Upper lobe of left lung (tissue), 6 donors: ENCODE data around the gene MAGI2. TPM values are rescaled to one million over a fixed set of nuclear protein-coding genes. Genes with fewer than 3 reads are reported as not detected.

Experiments
- ATAC-seq, 2 donors: fragments of 200-7000 bp; cut with Tn5 transposase; one replicate each; pipeline ENCODE4 v1.9.1; 2022; ENCODE audit warnings: mild to moderate bottlenecking in 2 of 2, moderate library complexity in 2 of 2; ENCODE audit not compliant: low FRiP score in 2 of 2
- DNase-seq, 2 donors: peaks; one replicate each; pipeline ENCODE4 v3.0.0-alpha.2; 2019 to 2020
- H3K27ac ChIP-seq, 4 donors: fragments of 200-600 bp; sonication (generic); one replicate each; pipeline ENCODE4 v1.5.1; 2016 to 2019
- H3K27me3 ChIP-seq, 4 donors: fragments of 200-600 bp; sonication (generic); one replicate each; pipeline ENCODE4 v1.5.1; 2017 to 2019
- H3K36me3 ChIP-seq, 4 donors: fragments of 200-600 bp; sonication (generic); one replicate each; pipeline ENCODE4 v1.5.1; 2016 to 2019
- H3K4me1 ChIP-seq, 4 donors: fragments of 200-600 bp; sonication (generic); one replicate each; pipeline ENCODE4 v1.5.1; 2018 to 2019
- H3K4me3 ChIP-seq, 4 donors: fragments of 200-600 bp; sonication (generic); one replicate each; pipeline ENCODE4 v1.5.1; 2017 to 2019; ENCODE audit warnings: mild to moderate bottlenecking in 2 of 4, moderate library complexity in 1 of 4
- H3K9me3 ChIP-seq, 4 donors: fragments of 200-600 bp; sonication (generic); one replicate each; pipeline ENCODE4 v1.5.1; 2018 to 2019
- CTCF ChIP-seq, 6 experiments: fragments of 450-650 bp in 4 of 6; fragments of 200-600 bp in 2 of 6; sonication (generic) in 2 of 6; IDR thresholded peaks; one replicate each; pipeline ENCODE4 v1.5.1; 2016 to 2019; ENCODE audit warnings: antibody characterized with exemption in 6 of 6
- EP300 ChIP-seq, 4 donors: sonication (generic); formaldehyde crosslinking; IDR thresholded peaks; one replicate each; pipeline ENCODE4 v1.5.1; 2017; ENCODE audit warnings: antibody characterized with exemption in 4 of 4, control low read depth in 2 of 4
- POLR2A ChIP-seq, 4 donors: fragments of 450-650 bp; IDR thresholded peaks; one replicate each; pipeline ENCODE4 v1.5.1; 2016 to 2017; ENCODE audit warnings: antibody characterized with exemption in 4 of 4, mild to moderate bottlenecking in 2 of 4
- POLR2AphosphoS5 ChIP-seq, 2 donors: sonication (generic); formaldehyde crosslinking; IDR thresholded peaks; one replicate each; pipeline ENCODE4 v1.5.1; 2017; ENCODE audit warnings: antibody characterized with exemption in 2 of 2
- WGBS, 2 donors: methylation state at CpG; one replicate each; pipeline ENCODE4 v1.1.5; 2017 to 2018; 5-methylcytosine and 5-hydroxymethylcytosine counted together
- total RNA-seq, 6 donors: library from RNA; depleted of rRNA in 4 of 6; stranded (reverse); fragments of >200 nt in 4 of 6; gene quantifications; one replicate each; pipeline versions ENCODE4 v1.1.0 to v1.2.1, GENCODE V29; 2016 to 2021
- donor health status: DM: no; HTN: no; CAD: no; lungs with moderate emphysema.
- donor health status: DM: no; HTN: yes; CAD: no; lungs with severe emphysema.

MAGI2 gene
- total RNA-seq, 6 donors from 2014 or later, result 7.9 to 84.9 (median 11.8) TPM

GRCh38 chr7:78638364-78638763 lies 815.1 kb downstream of the MAGI2 start:
- no peak overlapping the region for H3K4me3 ChIP-seq
- no peaks in the 10 kb centered on the region for H3K9me3 ChIP-seq
- no peaks in the 10 kb centered on the region for H3K4me1 ChIP-seq
- ATAC-seq, result no peak
- no peak for DNase-seq
- H3K27ac ChIP-seq, result no peak overlapping the region
- H3K27me3 ChIP-seq, result no peaks in the 10 kb centered on the region
- TF ChIP-seq POLR2AphosphoS5 (IDR thresholded peaks at IDR 0.05), result no peak
- no peak for TF ChIP-seq POLR2A (IDR thresholded peaks at IDR 0.05)
- no peak for TF ChIP-seq CTCF (IDR thresholded peaks at IDR 0.05)
- TF ChIP-seq EP300 (IDR thresholded peaks at IDR 0.05), result no peak
- H3K36me3 ChIP-seq, result no peaks in the 10 kb centered on the region

- H3K27ac ChIP-seq, result no peak overlapping the region
- no peaks in the 10 kb centered on the region for H3K9me3 ChIP-seq
- WGBS, 2 donors, result 92 to 94% methylated on average over 6 of the region's 6 CpGs
- H3K4me1 ChIP-seq, result no peaks in the 10 kb centered on the region
- DNase-seq (no peak), ATAC-seq (no peak)
- no peak for TF ChIP-seq EP300 (IDR thresholded peaks at IDR 0.05)
- no peak for TF ChIP-seq CTCF (IDR thresholded peaks at IDR 0.05)
- TF ChIP-seq POLR2A (IDR thresholded peaks at IDR 0.05), result no peak
- TF ChIP-seq POLR2AphosphoS5 (IDR thresholded peaks at IDR 0.05), result no peak
- no peaks in the 10 kb centered on the region for H3K36me3 ChIP-seq
- H3K4me3 ChIP-seq, result no peak overlapping the region
- H3K27me3 ChIP-seq, result no peaks in the 10 kb centered on the region
These were observed 816.7 kb downstream of the MAGI2 start for GRCh38 chr7:78636727-78637126.

GRCh38 chr7:78635026-78635793 lies 818.3 kb downstream of the MAGI2 start:
- DNase-seq (no peak), ATAC-seq (no peak)
- H3K36me3 ChIP-seq, result no peaks in the 10 kb centered on the region
- 89 to 90% methylated on average over 4 of the region's 4 CpGs for WGBS, 2 donors
- no peak overlapping the region for H3K27ac ChIP-seq
- TF ChIP-seq POLR2AphosphoS5 (IDR thresholded peaks at IDR 0.05) (no peak), CTCF (IDR thresholded peaks at IDR 0.05) (no peak), POLR2A (IDR thresholded peaks at IDR 0.05) (no peak), EP300 (IDR thresholded peaks at IDR 0.05) (no peak)
- H3K27me3 ChIP-seq, result no peaks in the 10 kb centered on the region
- H3K9me3 ChIP-seq, result no peaks in the 10 kb centered on the region
- no peaks in the 10 kb centered on the region for H3K4me1 ChIP-seq
- no peak overlapping the region for H3K4me3 ChIP-seq

GRCh38 chr7:78634093-78634492 lies 819.4 kb downstream of the MAGI2 start:
- no peaks in the 10 kb centered on the region for H3K4me1 ChIP-seq
- H3K9me3 ChIP-seq, result no peaks in the 10 kb centered on the region
- DNase-seq (no peak), ATAC-seq (no peak)
- TF ChIP-seq CTCF (IDR thresholded peaks at IDR 0.05) (no peak), POLR2AphosphoS5 (IDR thresholded peaks at IDR 0.05) (no peak), POLR2A (IDR thresholded peaks at IDR 0.05) (no peak), EP300 (IDR thresholded peaks at IDR 0.05) (no peak)
- H3K27ac ChIP-seq, result no peak overlapping the region
- no peaks in the 10 kb centered on the region for H3K36me3 ChIP-seq
- no peak overlapping the region for H3K4me3 ChIP-seq
- H3K27me3 ChIP-seq, result no peaks in the 10 kb centered on the region
- 94 to 95% methylated on average over 1 of the region's 1 CpG for whole genome bisulfite sequencing, 2 donors

GRCh38 chr7:78620920-78621319 lies 832.5 kb downstream of the MAGI2 start:
- no peaks in the 10 kb centered on the region for H3K36me3 ChIP-seq
- H3K9me3 ChIP-seq, result no peaks in the 10 kb centered on the region
- no peak for DNase-seq
- no peaks in the 10 kb centered on the region for H3K27me3 ChIP-seq
- WGBS, 2 donors, result 52 to 68% methylated on average over 2 of the region's 2 CpGs
- no peak overlapping the region for H3K27ac ChIP-seq
- no peak for ATAC-seq
- no peak overlapping the region for H3K4me3 ChIP-seq
- H3K4me1 ChIP-seq, result no peaks in the 10 kb centered on the region
- TF ChIP-seq EP300 (IDR thresholded peaks at IDR 0.05) (no peak), POLR2A (IDR thresholded peaks at IDR 0.05) (no peak), CTCF (IDR thresholded peaks at IDR 0.05) (no peak), POLR2AphosphoS5 (IDR thresholded peaks at IDR 0.05) (no peak)
